GM18511 (cell line): ENCODE data around the gene SLC51A.
"Not testable (repeated sequence)": the region's sequence is repeated elsewhere in the genome, so short reads cannot be mapped to it uniquely, and the experiment has no call there.

Source experiments
- ATAC-seq: cut with Tn5 transposase; IDR thresholded peaks from one replicate; pipeline ENCODE4 v1.9.1; 2021; ENCODE audit warnings: mild to moderate bottlenecking, moderate library complexity; ENCODE audit not compliant: unreplicated experiment

The SLC51A gene

DNA sequence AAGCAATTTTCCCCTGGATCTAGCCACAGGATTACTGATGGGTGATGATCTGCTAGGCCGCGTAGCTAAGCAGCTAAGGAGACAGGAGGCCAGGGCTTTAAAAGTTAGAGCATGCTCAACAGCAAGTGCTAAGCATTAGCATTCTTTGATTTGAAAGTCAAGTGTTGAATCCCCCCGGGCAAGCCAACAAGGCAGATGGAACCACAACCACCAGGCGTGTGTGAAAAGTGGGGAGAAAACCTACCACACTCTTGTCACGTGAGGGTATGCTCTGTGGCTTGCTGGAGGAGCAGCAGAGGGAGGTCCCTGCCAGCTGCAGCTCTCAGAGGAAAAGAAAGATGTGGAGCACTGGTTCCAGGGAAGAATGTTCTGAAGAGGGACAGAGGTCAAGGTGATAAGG lies 20.9 kb downstream of the SLC51A start:
- no peak for ATAC-seq

DNA sequence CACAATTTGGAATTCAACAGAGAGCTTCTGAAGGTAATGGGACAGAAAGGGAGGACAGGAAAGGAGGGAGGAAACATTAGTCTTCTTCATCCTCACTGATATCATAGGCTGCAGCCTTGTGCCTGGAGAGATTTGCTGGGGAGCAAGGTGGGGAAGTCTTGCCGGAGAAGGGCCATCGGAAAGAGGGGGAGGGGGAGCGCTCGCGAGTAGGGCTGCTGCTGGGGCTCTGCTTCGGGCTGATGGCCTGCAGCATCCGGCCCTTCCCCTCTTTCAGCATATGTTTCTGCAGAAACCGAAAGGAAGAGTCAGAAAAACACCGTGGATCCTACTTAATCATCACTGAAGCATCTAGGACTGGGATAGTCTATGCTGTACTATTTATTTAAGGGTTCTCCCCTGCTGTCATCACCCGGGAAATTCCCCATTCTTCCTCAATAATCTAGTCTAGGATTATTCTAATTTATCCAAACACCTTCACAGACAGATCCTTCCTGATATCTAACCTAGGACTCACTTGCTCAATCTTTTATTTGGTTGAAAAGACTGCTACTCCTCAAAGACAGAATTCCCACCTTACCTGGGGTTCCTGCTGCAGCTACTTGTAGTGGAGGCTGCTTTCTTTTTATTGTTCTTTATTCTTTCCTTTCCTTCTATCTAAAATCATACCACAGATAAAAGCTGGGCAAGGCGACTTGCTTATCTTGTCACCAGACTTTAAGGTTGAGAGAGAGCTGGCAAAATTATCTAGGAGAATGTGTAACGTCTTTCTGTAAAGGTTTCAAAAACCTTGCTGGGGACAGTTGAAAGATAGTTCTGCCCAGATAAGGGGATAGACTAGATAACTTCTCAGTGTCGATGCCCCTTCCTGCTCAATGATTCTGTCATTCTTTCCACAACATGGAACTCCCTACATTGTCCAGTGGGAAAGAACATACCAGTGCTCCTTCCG lies 22.6 kb downstream of the SLC51A start:
- no peak for ATAC-seq

DNA sequence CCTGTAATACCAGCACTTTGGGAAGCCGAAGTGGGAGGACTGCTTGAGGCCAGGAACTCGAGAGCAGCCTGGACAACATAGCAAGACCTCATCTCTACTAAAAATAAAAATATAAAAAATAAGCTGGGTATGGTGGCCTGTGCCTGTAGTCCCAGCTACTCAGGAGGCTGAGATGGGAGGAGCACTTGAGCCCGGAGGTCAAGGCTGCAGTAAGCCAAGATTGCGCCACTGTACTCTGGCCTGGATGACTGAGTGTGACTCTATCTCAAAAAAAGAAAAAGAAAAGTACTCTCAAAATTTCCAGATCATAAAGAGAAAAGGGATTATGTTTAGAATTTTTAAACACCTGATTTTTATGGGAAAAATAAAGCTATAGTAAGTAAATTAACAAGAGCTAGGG lies 24.1 kb downstream of the SLC51A start:
- ATAC-seq: no peak

DNA sequence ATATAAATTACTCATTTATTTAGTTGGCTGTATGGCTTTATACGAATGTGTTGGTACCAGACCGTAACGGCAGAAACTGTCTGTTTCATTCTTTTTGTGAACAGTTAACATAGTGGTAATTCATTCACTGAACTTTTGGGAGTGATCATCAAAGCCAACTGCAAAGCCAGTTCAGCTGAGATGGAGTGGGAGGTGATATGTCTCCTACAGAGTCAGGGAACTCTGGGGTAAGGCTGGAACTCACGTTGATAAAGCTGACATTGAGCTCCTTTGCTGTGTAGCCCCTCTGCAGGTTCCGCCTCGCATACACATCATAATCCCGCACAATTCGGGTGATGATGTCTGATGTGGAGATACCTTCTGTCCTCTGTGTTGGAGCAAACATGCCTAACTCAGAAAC lies 25.4 kb downstream of the SLC51A start:
- no peak for ATAC-seq

DNA sequence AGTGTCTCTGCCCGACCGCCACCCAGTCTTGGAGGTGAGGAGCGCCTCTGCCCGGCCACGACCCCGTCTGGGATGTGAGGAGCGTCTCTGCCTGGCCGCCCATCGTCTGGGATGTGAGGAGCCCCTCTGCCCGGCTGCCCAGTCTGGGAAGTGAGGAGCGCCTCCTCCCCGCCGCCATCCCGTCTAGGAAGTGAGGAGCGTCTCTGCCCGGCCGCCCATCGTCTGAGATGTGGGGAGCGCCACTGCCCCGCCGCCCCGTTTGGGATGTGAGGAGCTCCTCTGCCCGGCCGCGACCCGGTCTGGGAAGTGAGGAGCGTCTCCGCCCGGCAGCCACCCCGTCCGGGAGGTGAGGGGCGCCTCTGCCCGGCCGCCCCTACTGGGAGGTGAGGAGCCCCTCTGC lies 27.8 kb downstream of the SLC51A start:
- not testable (repeated sequence) for ATAC-seq

DNA sequence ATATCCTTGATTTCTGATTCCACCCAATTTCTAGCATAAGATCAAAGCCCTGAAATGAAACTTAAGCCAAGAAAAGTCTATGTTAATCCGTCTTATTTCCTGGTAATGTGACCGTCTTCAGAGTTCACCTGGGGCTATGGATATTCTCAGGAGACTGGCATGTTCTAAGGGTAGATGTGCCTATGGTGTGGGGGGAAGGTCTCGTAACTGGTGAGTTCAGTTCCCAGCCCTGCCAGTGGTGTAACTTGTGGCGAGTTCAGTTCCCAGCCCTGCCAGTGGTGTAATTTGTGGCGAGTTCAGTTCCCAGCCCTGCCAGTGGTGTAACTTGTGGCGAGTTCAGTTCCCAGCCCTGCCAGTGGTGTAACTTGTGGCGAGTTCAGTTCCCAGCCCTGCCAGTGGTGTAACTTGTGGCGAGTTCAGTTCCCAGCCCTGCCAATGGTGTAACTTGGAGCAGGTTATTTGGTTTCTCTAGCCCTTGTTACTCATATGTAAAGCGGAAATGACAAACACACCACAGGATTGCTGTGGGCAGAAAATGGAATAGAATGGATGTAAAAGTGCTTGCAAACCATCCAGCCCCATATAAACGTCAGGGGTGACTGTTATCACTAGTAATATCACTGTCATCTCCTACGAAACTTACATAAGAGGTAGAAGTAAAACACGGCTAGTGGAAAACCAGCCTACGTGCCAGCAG lies 30.4 kb downstream of the SLC51A start:
- ATAC-seq: no peak

DNA sequence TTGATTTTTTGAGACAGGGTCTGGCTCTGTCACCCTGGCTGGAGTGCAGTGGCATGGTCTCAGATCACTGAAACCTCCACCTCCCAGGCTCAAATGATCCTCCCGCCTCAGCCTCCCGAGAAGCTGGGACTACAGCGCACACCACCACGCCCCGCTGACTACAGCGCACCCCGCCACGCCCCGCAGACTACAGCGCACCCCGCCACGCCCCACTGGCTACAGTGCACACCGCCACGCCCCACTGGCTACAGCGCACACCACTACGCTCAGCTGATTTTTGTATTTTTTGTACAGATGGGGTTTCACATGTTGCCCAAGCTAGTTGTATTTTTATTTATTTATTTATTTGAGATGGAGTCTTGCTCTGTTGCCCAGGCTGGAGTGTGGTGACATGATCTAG lies 35.6 kb downstream of the SLC51A start:
- no peak for ATAC-seq

DNA sequence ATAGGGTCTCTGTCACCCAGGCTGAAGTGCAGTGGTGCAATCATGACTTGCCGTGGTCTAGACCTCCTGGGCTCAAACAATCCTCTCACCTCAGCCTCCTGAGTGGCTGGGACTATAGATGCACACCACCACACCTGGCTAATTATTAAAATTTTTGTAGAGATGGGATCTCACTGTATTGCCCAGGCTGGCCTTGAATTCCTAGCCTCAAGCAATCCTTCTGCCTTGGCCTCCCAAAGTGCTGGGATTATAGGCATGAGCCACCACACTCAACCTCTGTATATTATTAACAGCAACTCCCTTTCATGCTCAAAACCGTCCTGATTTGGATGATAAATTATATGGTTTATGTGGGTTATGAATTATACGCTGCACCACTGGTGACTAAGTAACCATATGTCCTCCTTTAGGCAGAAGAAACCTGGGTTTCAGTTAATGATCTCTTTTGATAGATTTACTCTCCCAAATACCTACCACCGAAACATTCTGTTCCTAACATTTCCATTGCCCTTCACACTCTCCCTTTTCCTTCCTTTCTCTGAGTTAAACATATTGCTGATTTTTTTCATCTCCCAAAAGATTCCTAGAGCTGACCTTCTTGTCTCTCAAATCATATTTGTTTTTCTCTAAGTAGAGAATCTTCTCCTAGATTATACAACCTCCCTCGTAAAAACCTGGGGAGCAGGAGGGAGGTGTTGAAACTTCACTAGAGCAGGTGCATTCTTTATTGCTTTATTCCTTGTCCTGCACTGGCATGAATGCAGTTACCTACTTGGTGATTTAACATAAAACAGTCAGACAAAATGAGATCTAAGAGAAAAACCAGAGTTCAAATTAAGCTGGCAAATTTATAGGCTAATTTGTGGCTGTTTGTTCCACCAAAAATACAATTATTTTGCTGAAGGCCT lies 38.3 kb downstream of the SLC51A start:
- no peak for ATAC-seq

DNA sequence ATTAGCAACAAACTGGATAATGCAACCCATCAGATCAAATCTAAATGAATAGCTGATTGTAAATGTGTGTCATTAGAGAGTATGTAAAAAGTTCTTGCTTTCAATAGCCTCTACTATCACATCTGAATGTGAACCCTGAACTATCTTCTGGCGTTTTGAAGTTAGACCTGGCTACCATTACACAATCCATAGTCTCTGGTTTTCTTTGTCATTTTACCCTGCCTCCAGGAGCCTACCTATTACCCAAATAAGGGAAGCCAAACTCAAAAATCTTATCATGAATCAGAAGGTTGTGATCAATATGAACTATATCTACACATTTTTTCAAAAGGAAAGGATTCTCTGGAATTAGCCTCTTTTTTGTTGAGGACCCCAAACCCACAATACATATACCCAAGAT lies 39.4 kb downstream of the SLC51A start:
- ATAC-seq: no peak

DNA sequence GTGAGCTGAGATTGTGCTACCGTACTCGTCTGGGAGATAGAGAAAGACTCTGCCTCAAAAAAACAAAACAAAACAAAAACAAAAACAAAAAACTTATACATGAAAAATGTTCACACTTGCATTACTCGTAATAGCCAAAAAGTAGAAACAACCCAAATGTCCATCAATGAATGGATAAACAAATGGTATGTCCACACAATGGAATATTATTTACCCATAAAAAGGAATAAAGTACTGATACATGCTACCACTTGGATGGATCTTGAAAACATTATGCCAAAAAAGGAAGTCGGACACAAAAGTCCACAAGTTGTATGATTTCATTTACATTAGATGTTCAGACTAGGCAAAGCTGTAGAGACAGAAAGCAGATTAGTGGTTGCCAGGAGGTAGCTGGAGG lies 44.5 kb downstream of the SLC51A start:
- no peak for ATAC-seq

DNA sequence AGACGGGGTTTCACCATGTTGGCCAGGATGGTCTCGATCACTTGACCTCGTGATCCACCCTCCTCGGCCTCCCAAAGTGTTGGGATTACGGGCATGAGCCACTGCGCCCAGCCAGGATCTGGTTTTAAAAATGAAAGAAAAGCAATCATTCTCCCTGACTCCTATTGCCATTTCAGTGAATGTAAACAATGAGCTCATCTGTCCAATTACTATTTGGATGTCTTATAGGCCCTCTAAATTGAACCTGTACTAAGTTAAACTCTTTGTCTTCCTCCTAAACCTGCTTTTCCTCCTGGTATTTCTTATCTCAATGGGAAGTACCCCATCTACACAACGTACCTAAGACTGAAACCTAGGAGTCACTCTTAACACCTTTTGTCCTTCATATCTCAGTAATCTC lies 47.5 kb downstream of the SLC51A start:
- ATAC-seq: no peak

DNA sequence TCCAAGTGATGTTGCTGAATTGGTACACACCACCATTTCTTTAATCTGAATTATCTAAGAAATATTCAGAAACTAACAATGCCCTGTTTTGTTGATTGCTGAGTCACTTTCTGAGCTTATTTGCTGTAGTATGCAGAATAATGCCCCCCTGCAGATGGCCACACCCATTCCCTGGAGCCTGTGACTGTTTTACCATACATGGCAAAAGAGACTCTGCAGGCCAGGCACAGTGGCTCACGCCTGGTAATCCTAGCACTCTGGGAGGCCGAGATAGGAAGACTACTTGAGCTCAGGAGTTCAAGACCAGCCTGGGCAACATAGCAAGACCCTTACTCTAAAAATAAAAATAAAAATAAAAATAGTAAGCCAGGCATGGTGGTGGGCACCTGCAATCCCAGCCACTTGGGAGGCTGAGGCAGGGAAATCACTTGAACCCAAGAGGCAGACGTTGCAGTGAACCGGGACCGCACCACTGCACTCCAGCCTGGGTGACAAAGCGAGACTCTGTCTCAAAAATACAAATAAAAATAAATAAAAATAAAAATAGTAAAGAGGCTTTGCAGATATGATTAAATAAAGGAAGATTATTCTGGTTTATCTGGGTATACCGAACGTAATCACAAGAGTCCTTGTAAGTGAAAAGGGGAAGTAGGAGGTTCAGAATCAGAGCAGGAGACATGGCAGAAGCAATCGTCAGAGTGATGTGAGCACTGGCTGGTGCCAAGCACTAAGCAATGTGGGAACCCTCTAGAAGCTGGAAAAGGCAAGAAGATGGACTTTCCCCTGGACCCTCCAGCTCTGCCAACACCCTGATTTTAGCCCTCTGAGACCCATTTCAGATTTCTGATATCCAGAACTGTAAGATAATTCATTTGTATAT lies 52.2 kb downstream of the SLC51A start:
- no peak for ATAC-seq

DNA sequence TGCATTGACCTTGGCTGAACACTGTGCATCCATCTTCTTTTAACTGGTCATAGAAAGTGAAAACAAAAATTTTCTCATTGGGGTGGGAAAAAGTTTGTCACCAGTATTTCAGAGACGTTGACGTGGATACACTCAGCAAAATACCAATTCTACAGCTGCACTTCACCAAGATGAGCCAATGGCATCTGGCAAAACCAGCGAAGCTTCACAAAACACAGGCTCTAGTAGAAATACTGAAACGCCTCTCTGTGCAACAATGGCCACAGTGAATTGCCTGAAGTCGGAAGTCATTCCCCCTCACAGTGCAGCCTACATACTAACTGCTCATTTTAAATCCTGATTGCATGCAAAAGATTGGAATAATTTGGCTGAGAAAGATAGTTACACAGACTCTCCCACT lies 54.2 kb downstream of the SLC51A start:
- ATAC-seq: no peak

DNA sequence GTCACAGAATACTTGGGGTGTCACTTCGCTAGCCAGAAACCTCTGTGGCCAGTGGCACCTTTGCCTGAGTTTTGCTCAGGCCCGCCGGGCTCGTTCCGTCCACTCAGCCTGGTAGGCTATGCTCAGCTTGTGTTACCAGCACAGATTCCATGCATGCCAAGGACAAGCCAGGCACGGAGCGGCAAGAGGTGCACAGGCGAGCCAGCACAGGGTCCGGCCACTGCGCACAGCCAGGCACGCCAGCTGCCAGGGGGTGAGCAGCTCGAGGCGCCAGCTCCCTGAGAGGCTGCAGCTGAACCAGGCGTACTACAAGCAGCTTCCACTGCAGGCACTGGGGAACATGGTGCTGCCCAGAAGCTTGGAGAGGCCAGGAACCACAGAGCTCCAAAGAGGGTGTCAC lies 56.5 kb downstream of the SLC51A start:
- no peak for ATAC-seq

DNA sequence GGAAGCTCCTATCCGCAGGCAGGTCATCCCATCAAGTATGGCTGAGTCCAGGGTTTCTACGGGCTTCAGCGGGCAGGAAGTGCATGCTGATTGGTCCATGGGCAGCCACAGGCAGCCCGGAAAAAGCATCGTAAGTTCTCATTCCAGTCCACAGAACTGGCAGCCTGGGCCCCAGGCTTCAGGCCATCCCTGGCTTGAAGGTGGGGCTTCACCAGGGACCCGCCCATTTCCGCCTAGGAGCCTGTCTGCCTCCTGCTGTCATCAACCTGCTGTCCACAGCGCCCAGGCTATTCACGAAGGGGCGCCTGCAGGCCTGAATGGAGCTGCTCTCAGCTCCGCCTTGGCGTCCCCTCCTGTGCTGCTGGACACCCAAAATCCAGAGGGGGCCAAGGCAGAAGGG lies 57.3 kb downstream of the SLC51A start:
- no peak for ATAC-seq

DNA sequence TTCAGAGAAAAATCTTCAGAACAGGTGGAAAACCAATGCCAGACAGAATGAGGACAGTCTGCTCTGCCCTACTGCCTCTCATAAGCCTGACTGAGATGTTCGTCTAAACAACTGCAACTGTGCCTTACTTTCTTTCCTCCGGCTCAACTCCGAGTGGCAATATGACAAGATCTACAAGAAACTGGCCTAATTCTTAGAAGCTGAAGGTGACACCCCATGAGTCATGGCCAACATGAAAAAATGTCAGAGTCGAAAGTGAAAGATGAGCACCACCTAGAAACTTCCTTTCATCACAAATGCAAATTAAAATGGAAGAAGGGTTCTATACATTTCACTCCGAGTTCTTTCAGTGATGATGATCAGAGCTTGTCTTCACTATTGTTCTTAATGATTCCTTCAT lies 58.3 kb downstream of the SLC51A start:
- peak; percentile 91 for ATAC-seq

DNA sequence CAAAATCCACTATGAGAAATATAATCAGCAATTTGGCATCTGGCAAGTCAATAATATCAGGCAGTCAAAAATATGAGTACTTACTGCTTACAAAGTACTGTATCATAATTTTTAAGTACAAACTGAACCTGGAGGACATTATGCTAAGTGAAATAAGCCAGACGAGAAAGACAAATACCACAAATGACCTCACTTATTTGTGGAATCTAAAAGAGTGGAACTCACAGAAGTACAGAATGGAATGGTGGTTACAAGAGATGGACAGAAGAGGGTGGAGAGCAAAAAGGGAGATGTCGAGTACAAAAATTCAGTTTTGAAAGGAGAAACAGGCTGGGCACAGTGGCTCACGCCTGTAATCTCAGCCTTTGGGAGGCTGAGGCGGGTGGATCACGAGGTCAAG lies 58.8 kb downstream of the SLC51A start:
- ATAC-seq: peak; percentile 11

DNA sequence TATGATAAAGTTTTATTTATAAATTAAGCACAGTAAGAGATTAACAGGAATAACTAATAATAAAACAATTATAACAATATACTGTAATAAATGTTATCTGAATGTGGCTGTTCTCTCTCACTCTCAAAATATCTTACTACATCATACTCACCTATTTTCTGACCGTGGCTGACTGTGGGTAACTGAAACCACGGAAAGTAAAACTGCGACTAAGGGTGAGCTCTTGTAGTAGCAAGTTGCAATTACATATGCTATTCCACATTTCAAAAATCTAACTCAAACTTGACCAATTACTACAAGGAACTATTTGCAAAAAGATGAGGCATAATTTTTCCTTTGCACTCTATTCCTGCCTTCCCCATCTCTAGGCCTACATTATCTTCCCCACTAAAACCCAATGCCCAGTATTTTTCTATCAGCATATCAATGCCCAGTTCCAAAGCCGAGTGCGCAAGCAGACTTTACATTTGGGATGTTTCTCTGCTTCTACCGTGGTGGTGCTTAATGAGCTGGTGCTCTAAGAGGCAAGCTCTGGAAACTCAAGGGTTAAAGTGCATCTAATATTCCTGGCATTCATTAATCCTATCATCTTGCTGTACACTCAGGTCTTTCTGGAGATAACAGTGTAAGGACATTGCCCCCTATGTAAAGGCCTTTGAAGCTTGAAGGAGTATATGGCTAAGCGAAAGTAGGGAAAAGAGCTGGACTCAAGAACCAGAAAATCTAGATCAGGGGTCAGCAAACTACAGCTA lies 64.5 kb downstream of the SLC51A start:
- peak; percentile 65 for ATAC-seq

DNA sequence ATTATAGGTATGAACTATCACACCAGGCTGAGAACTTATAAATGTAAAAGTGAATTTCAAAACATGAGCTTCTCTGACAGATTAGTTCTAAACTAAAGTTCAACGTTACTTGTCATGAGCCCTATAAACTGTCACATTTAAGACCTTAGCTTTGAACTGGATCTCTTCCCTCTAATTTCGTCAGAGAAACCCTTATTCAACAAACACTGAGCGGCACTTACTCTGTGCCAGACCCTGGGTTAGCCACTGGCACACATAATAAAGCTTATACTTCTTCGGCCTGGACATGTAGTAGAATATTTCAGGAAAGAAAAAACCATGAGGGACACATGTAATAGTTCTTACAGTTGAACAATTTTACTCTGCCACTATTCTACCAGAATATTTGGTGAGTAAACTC lies 65.6 kb downstream of the SLC51A start:
- ATAC-seq: no peak
